Natural killer cell treated with Interleukin-12 subunit alpha and Interleukin-12 subunit beta and Interleukin-15 and Interleukin-18, amount 100 ng/mL, for 72 hours (primary cell): Measurements from ENCODE around the gene METTL13. TPM values are rescaled to one million over a fixed set of nuclear protein-coding genes. Genes with fewer than 3 reads are reported as not detected.
A peak's percentile ranks its signal among the peaks of the same experiment; 100 is the strongest.
"Not testable (repeated sequence)": the region's sequence is repeated elsewhere in the genome, so short reads cannot be mapped to it uniquely, and the experiment has no call there.

Experiments used
- ATAC-seq, 2 donors: fragments of 150-1000 bp; cut with Tn5 transposase in 1 of 2; sonication (Bioruptor Pico), chemical (Tn5 transposase) in 1 of 2; 2 replicates each; pipeline ENCODE4 v1.10.0; 2021
- DNase-seq: peaks from one replicate; pipeline ENCODE4 v3.0.0; 2022; ENCODE audit warnings: low spot score
- H3K27ac Mint-ChIP-seq, 2 donors: 1 replicate in 1 of 2; 2 replicates in 1 of 2; pipeline ENCODE4 v1.8.0; 2022; ENCODE audit warnings: mixed read lengths in 2 of 2, mild to moderate bottlenecking in 1 of 2, moderate library complexity in 1 of 2
- H3K27me3 Mint-ChIP-seq, 2 donors: 1 replicate in 1 of 2; 2 replicates in 1 of 2; pipeline ENCODE4 v1.8.0; 2022; ENCODE audit warnings: mixed read lengths in 2 of 2
- H3K36me3 Mint-ChIP-seq: one replicate; pipeline ENCODE4 v1.8.0; 2022; ENCODE audit warnings: mixed read lengths
- H3K4me1 Mint-ChIP-seq, 2 donors: 1 replicate in 1 of 2; 2 replicates in 1 of 2; pipeline ENCODE4 v1.8.0; 2022; ENCODE audit warnings: low read depth in 2 of 2, mixed read lengths in 2 of 2, mild to moderate bottlenecking in 1 of 2
- H3K4me3 Mint-ChIP-seq: one replicate; pipeline ENCODE4 v1.8.0; 2022; ENCODE audit warnings: mixed read lengths
- H3K9me3 Mint-ChIP-seq: 2 replicates; pipeline ENCODE4 v1.8.0; 2022; ENCODE audit warnings: mixed read lengths
- total RNA-seq, 2 donors: library from RNA; stranded (reverse); gene quantifications; one replicate each; pipeline ENCODE4 v1.2.3, GENCODE V29; 2022

METTL13 gene
- total RNA-seq, 2 donors from 2014 or later, result 40.5 to 69.8 TPM

DNA sequence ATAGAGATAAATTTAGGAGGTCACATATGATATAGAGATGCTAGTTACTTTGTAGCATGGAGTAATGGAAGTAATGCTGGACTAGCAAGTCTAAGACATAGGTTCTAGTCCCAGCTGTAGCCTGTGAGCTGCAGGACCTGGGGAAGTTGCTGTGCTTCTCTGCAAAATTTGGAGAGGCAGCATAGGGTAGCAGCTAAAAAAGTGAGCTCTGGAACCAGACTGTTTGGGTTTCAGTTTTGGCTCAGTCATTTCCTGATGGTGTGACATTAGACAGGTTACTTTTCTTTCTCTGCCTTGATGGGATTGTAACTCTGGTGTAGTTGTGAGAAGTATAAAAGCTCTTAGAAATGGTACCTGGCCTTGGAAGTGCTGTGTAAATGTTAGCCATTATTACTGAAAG lies 3.3 kb downstream of the METTL13 start:
- Mint-ChIP-seq H3K4me1 (peaks cover 51 to 59% of the 10 kb centered on the region in 2 donors), H3K27ac (peak overlapping the region; percentile 73 to 88), H3K27me3 (no peaks in the 10 kb centered on the region), H3K4me3 (peak overlapping the region; percentile 78), H3K9me3 (no peaks in the 10 kb centered on the region), H3K36me3 (peaks cover 39% of the 10 kb centered on the region)
- DNase-seq (no peak), ATAC-seq (no peak)

DNA sequence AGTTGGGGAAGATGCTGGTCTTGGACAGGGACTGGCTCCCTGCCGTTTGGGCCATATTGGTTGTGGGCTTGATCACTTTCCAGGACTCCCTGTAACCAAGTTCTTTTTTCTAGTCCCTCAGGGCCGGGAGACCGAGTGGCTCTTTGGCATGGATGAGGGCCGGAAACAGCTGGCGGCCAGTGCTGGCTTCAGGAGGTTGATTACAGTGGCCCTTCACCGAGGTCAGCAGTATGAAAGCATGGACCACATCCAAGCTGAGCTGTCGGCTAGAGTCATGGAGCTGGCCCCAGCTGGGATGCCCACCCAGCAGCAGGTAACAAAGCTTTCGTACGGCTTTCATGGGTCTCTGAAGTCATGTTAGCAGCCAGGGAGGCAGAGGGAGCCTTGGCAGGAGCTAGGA lies 4.3 kb downstream of the METTL13 start:
- peaks cover 44% of the 10 kb centered on the region for H3K36me3 Mint-ChIP-seq
- no peaks in the 10 kb centered on the region for H3K9me3 Mint-ChIP-seq
- DNase-seq (no peak), ATAC-seq (no peak)
- H3K27me3 Mint-ChIP-seq, result no peaks in the 10 kb centered on the region
- peak overlapping the region; percentile 73 to 88 for H3K27ac Mint-ChIP-seq
- H3K4me1 Mint-ChIP-seq, result peaks cover 49 to 57% of the 10 kb centered on the region in 2 donors
- peak overlapping the region; percentile 78 for H3K4me3 Mint-ChIP-seq

DNA sequence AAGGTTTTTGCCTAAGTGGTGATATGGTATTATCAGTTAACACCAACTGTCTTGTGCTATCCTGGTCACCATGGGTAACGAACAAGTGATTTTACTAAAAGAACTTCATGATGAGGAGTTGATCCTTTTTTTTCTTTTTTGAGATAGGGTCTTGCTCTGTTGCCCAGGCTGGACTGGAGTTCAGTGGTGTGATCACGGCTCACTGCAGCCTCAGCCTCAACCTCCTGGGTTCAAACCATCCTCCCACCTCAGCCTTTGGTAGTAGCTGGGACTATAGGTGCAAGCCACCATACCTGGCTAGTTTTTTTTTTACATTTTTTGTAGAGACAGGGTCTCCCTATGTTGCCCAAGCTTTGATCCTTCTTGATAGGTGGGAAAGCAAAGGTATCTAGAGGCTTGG lies 5.1 kb downstream of the METTL13 start:
- DNase-seq, result no peak
- Mint-ChIP-seq H3K27me3 (no peaks in the 10 kb centered on the region), H3K4me1 (peaks cover 41 to 54% of the 10 kb centered on the region in 2 donors), H3K36me3 (peaks cover 49% of the 10 kb centered on the region), H3K4me3 (peak overlapping the region; percentile 21), H3K27ac (peak overlapping the region; percentile 56 to 73), H3K9me3 (no peaks in the 10 kb centered on the region)
- ATAC-seq, result no peak

DNA sequence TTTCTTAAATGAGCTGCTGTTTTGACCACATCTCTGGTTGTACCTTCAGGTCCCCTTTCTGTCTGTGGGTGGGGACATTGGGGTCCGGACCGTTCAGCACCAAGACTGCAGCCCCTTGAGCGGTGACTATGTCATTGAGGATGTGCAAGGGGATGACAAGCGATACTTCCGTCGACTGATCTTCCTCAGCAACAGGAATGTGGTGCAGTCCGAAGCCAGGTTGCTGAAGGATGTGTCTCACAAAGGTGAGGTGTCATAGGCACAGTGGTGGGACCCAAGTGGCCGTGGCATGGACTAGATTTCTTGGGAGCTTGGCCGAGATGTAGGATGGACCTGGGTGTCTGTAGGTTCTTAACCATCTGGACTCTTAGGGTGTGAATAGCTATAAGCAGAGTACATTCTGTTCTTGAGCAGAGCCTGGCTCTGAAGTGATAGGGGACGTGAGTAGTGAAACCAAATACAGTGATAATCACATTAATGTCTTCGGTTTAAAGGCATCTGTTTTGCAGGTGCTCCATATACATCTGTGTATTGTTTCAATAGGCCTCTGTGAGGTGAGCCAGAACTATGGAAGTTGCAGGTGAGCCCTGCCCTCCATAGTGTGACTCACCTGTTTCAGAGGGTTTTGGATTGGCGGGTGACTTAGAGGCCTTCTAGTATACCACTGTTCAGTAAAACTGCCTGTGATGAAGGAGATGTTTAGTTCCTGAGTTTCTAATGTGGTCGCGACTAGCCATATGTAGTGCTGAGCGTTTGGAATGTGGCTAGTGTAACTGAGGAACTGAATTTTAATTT lies 6.4 kb downstream of the METTL13 start:
- ATAC-seq, result no peak
- H3K4me1 Mint-ChIP-seq, result peaks cover 34 to 45% of the 10 kb centered on the region in 2 donors
- peak overlapping the region; percentile 56 to 73 for H3K27ac Mint-ChIP-seq

DNA sequence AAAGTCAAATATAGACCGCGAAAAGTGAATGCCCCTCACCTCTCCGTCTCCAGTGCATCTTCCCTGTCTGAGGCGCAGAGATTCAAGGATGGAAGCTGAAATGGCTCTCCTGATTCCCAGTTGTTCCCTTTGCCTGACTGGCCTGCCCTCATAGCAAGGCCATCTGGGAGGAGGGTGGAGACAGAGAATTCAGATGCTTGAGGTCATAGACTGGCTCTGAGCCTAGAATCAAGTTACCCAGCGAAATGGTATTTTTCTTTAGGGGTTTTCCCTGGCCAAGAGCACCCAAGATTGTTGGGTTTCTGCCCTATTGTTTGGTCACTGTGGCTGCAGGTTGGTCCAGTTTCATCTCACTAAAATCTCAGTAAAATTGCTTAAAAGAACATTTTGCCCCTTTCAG lies 7.2 kb downstream of the METTL13 start:
- no peaks in the 10 kb centered on the region for H3K27me3 Mint-ChIP-seq
- no peak overlapping the region for H3K27ac Mint-ChIP-seq
- peaks cover 28 to 39% of the 10 kb centered on the region in 2 donors for H3K4me1 Mint-ChIP-seq
- no peak for DNase-seq
- no peaks in the 10 kb centered on the region for H3K9me3 Mint-ChIP-seq
- peaks cover 47% of the 10 kb centered on the region for H3K36me3 Mint-ChIP-seq
- ATAC-seq, result no peak
- H3K4me3 Mint-ChIP-seq, result no peak overlapping the region

More for the DNA sequence above, 6.4 kb downstream of the METTL13 start:
- Mint-ChIP-seq H3K36me3 (peaks cover 49% of the 10 kb centered on the region), H3K27me3 (no peaks in the 10 kb centered on the region), H3K4me3 (no peak overlapping the region), H3K9me3 (no peaks in the 10 kb centered on the region)
- DNase-seq, result no peak

DNA sequence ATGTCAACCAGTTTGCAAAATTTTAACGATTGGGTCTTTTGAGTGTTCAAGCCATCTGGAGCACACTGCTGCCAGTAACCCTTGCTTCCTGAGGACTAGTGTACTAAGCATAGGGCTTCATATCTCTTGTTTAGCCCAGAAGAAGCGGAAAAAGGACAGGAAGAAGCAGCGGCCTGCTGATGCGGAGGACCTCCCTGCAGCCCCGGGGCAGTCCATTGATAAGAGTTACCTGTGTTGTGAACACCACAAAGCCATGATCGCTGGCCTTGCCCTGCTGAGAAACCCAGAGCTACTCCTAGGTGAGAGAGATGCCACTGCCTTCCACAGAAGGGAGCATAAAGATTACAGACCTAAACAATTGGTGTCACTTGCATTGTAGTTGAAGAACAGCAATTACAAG lies 8.9 kb downstream of the METTL13 start:
- Mint-ChIP-seq H3K4me3 (no peak overlapping the region), H3K36me3 (peaks cover 58% of the 10 kb centered on the region), H3K4me1 (peaks cover 26 to 38% of the 10 kb centered on the region in 2 donors), H3K27me3 (no peaks in the 10 kb centered on the region), H3K27ac (no peak overlapping the region), H3K9me3 (no peaks in the 10 kb centered on the region)
- no peak for ATAC-seq
- DNase-seq, result no peak

DNA sequence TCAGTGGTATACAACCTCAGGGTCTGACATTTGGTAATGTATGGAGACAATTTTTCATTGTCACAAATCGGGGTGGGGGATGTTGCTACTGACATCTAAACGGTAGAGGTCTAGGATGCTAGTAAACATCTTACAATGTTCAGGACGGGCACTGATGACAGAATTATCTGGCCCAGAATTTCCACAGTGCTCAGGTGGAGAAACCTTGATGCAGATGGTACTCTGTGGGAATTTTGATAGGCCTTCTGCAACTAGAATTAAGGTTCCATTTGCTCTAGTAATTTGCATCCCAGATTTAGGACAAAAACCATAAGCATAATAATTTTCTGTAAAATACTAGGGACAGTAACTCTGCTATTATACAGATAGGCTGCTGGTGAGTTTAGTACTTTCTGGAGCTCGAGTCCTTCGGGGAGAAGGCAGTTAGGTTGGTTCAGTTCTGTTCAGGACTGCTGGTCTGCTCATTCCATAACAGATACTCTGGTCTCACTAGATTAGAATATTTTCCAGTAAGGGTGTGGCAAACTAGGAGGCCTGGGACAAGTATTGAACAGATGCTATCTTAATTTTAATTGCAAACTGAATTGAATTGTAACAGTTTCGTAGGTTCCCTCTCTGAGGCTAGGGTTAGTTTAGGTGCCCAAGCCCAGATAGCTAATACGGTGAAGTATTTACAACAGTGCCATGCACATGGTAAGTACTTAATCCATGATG lies 11.4 kb downstream of the METTL13 start:
- Mint-ChIP-seq H3K27ac (peak overlapping the region in 1 of 2 donors; percentile 99), H3K4me1 (peaks cover 21 to 26% of the 10 kb centered on the region in 2 donors), H3K27me3 (no peaks in the 10 kb centered on the region), H3K4me3 (no peak overlapping the region), H3K9me3 (no peaks in the 10 kb centered on the region), H3K36me3 (peaks cover 51% of the 10 kb centered on the region)
- DNase-seq (no peak), ATAC-seq (no peak)

DNA sequence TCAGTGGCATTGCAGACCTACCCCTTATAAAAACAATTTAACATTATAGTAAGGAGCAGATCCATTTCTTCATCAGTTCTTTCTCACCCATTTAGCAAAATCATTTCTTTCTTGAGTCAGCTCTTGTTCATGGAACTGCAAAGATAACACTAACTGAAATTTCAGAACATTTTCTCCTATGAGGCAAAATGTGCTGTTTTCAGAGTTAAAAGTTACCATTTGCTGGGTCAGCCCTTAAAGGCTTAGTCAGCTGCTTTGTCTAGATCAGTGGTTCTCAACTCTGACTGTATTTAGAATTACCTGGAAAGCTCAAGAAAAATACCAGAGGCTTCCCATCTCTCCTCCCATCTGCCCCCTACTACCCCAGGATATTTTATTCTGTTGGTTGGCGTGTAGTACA lies 12.2 kb downstream of the METTL13 start:
- Mint-ChIP-seq H3K27me3 (no peaks in the 10 kb centered on the region), H3K27ac (peak overlapping the region; percentile 95 to 99), H3K4me3 (peak overlapping the region; percentile 88), H3K36me3 (peaks cover 47% of the 10 kb centered on the region), H3K9me3 (no peaks in the 10 kb centered on the region), H3K4me1 (peaks cover 21 to 22% of the 10 kb centered on the region in 2 donors)
- no peak for DNase-seq
- ATAC-seq, result peak in 1 of 2 donors; percentile 36

DNA sequence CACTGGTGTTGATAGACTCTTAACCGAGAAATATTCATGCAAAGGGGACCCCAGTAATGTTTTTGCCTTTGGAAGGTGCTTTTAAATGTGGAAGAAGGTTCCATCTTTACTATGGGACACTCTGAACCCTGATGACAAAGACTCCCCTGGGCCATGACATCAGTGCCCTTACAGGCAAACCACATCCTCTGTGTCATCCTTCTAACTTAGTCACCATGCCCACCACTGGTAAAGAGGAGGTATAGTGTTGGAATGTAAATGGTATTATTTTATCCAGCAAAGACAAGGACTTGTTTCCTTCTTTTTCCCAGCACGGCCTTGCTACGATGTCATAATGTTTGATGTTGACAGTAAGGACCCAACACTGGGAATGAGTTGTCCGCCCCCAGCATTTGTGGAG lies 12.6 kb downstream of the METTL13 start:
- Mint-ChIP-seq H3K4me3 (peak overlapping the region; percentile 88), H3K27me3 (no peaks in the 10 kb centered on the region), H3K27ac (peak overlapping the region; percentile 95 to 99), H3K9me3 (no peaks in the 10 kb centered on the region), H3K4me1 (peaks cover 21 to 22% of the 10 kb centered on the region in 2 donors), H3K36me3 (peaks cover 43% of the 10 kb centered on the region)
- ATAC-seq (peak; percentile 99 to 100), DNase-seq (peak; percentile 69)

DNA sequence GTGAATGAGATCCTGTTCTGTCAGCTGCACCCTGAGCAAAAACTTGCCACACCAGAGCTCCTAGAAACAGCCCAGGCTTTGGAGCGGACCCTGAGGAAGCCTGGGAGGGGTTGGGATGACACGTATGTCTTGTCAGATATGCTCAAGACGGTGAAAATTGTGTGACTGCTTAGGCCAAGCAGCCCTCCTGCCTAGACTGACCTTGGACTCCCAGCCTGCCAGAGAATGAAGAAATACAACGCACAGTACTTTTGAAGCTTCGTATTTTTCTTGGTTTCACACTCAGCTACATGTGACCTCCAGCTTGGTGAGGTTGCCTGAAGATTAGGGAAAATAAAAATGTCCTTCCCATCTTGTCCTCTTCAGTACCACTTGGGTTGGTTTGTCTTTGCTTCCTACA lies 15.1 kb downstream of the METTL13 start:
- H3K4me1 Mint-ChIP-seq, result peaks cover 18 to 19% of the 10 kb centered on the region in 2 donors
- no peak for ATAC-seq
- H3K27ac Mint-ChIP-seq, result peak overlapping the region in 1 of 2 donors; percentile 74
- H3K4me3 Mint-ChIP-seq, result no peak overlapping the region
- no peaks in the 10 kb centered on the region for H3K9me3 Mint-ChIP-seq
- H3K27me3 Mint-ChIP-seq, result no peaks in the 10 kb centered on the region
- peaks cover 26% of the 10 kb centered on the region for H3K36me3 Mint-ChIP-seq
- DNase-seq, result no peak

DNA sequence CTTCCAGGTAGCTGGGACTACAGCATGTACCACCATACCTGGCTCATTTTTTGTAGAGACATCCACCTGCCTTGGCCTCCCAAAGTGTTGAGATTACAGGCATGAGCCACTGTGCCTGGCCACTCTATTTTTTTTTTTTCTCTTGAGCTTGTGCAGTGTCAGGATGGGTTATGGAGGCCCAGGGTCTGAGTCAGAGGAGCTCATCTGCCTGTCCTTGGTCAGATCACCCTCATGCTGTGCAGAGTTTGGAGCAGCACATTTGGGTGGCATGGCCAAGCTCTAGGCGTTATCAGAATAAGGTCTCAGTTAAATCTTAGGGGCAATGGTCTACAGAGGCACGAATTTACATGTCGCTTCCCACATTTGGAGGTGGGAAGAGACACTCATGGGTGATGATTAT lies 16.9 kb downstream of the METTL13 start:
- no peak overlapping the region for H3K4me3 Mint-ChIP-seq
- peaks cover 20% of the 10 kb centered on the region for H3K36me3 Mint-ChIP-seq
- DNase-seq, result no peak
- no peaks in the 10 kb centered on the region for H3K9me3 Mint-ChIP-seq
- no peaks in the 10 kb centered on the region for H3K27me3 Mint-ChIP-seq
- peaks cover 21 to 22% of the 10 kb centered on the region in 2 donors for H3K4me1 Mint-ChIP-seq
- peak overlapping the region in 1 of 2 donors; percentile 32 for H3K27ac Mint-ChIP-seq
- no peak for ATAC-seq

DNA sequence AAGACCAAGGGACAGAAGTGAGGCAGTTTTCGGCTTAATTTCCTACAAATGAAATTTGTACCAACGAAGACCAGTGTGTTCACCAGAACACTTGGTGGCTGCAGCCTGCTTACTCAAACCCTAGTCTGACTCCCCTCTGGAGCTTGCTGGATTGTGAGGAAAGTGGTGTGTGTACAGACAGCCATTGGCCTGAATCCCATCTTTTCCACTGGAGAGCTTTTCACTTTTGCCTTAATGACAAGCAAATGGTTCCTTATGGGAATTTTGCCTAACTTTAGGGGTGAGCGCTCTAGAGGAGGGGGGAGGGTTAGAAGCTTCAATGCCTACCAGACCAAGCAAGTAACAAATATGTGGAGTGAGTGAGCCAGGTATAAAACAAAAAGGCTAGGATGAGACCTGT lies 17.3 kb downstream of the METTL13 start:
- Mint-ChIP-seq H3K4me3 (no peak overlapping the region), H3K4me1 (peaks cover 18 to 19% of the 10 kb centered on the region in 2 donors), H3K36me3 (peaks cover 18% of the 10 kb centered on the region), H3K27ac (peak overlapping the region in 1 of 2 donors; percentile 32), H3K27me3 (no peaks in the 10 kb centered on the region), H3K9me3 (no peaks in the 10 kb centered on the region)
- DNase-seq, result no peak
- no peak for ATAC-seq

DNA sequence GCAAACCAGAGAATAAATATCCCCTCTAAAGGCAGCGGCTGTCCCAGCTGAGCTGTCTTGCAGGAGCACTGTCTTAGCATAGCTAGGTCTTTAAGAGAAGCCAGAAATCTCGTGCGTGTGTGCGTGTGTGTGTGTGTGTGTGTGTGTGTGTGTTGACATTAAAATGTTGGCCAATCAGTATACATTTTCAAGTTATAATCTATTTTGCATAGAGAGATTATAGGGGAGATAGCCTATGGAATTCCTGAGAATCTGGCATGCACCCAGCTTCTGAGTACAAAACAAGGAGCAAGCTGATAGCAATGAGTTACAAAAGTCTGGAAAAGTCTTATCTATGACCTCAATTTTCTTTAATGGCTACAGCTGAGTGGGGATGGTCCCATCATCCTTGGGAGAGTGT lies 17.7 kb downstream of the METTL13 start:
- Mint-ChIP-seq H3K4me3 (no peak overlapping the region), H3K27me3 (no peaks in the 10 kb centered on the region), H3K36me3 (peaks cover 14% of the 10 kb centered on the region), H3K9me3 (no peaks in the 10 kb centered on the region), H3K27ac (peak overlapping the region in 1 of 2 donors; percentile 32), H3K4me1 (peaks cover 14 to 15% of the 10 kb centered on the region in 2 donors)
- ATAC-seq (no peak), DNase-seq (no peak)

DNA sequence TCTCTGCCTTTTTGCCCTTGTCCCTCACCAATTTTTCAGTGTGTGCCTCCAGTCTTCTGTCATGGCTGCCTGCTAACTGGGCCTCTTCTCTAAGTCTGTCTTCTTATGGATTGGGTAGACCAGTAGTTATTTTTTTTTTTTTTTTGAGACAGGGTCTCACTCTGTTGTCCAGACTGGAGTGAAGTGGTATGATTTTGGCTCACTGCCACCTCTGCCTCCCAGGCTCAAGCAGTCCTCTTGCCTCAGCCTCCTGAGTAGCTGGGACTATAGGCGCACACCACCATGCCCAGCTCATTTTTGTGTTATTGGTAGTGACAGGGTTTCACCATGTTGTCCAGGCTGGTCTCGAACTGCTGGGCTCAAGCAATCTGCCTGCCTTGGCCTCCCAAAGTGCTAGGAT lies 18.2 kb downstream of the METTL13 start:
- not testable (repeated sequence) for H3K9me3 Mint-ChIP-seq, H3K4me3 Mint-ChIP-seq, DNase-seq, H3K27me3 Mint-ChIP-seq, ATAC-seq
- Mint-ChIP-seq H3K36me3 (peaks cover 11% of the 10 kb centered on the region), H3K27ac (peak overlapping the region in 1 of 2 donors; percentile 14), H3K4me1 (peaks cover 11 to 14% of the 10 kb centered on the region in 2 donors)
